ES-I3 (cell line): ENCODE results near the gene DNAJC6.
"Not testable (repeated sequence)": the region's sequence is repeated elsewhere in the genome, so short reads cannot be mapped to it uniquely, and the experiment has no call there.

Source experiments
- H3K36me3 ChIP-seq: 2 replicates; pipeline ENCODE4 v1.6.1; 2013; ENCODE audit warnings: mild to moderate bottlenecking, low read length, control low read depth, moderate library complexity; ENCODE audit not compliant: insufficient read depth
- H3K4me1 ChIP-seq: 2 replicates; pipeline ENCODE4 v1.6.1; 2013; ENCODE audit warnings: mild to moderate bottlenecking, control low read depth, low read length; ENCODE audit not compliant: insufficient read depth
- H3K9ac ChIP-seq: 2 replicates; pipeline ENCODE4 v1.6.1; 2013; ENCODE audit warnings: low read depth, mild to moderate bottlenecking, low read length, moderate library complexity
- H3K9me3 ChIP-seq: 2 replicates; pipeline ENCODE4 v1.6.1; 2013; ENCODE audit warnings: mild to moderate bottlenecking, low read length, moderate library complexity; ENCODE audit not compliant: control insufficient read depth, insufficient read depth

Gene DNAJC6

GRCh38 chr1:65445837-65446236, 136.5 kb downstream of the DNAJC6 start:
- Histone ChIP-seq H3K36me3 (no peaks in the 10 kb centered on the region), H3K9ac (no peak overlapping the region), H3K4me1 (peaks cover 3% of the 10 kb centered on the region; the same call in 1 of the 2 replicates), H3K9me3 (0 out of 2 replicates have a peak, but pooled peaks cover 3% of the 10 kb centered on the region)

- Histone ChIP-seq H3K9ac (no peak overlapping the region), H3K36me3 (no peaks in the 10 kb centered on the region), H3K4me1 (no peaks in the 10 kb centered on the region), H3K9me3 (no peaks in the 10 kb centered on the region)
Measured at GRCh38 chr1:65449214-65449823, 140.0 kb downstream of the DNAJC6 start.

GRCh38 chr1:65455678-65456077, 146.3 kb downstream of the DNAJC6 start:
- H3K9ac ChIP-seq, H3K36me3 ChIP-seq, H3K9me3 ChIP-seq, H3K4me1 ChIP-seq: not testable (repeated sequence)

- no peaks in the 10 kb centered on the region for H3K9me3 ChIP-seq
- H3K4me1 ChIP-seq, result no peaks in the 10 kb centered on the region; the same call in 1 of the 2 replicates
Measured at GRCh38 chr1:65456481-65456880, 147.1 kb downstream of the DNAJC6 start.

GRCh38 chr1:65457868-65458267, 148.5 kb downstream of the DNAJC6 start:
- H3K4me1 ChIP-seq, result no peaks in the 10 kb centered on the region; the same call in 1 of the 2 replicates
- no peak overlapping the region for H3K9ac ChIP-seq
- no peaks in the 10 kb centered on the region for H3K9me3 ChIP-seq
- no peaks in the 10 kb centered on the region for H3K36me3 ChIP-seq

More at GRCh38 chr1:65456481-65456880, 147.1 kb downstream of the DNAJC6 start:
- Histone ChIP-seq H3K36me3 (no peaks in the 10 kb centered on the region), H3K9ac (no peak overlapping the region)

GRCh38 chr1:65458730-65459396, 149.5 kb downstream of the DNAJC6 start:
- no peaks in the 10 kb centered on the region for H3K9me3 ChIP-seq
- no peaks in the 10 kb centered on the region for H3K36me3 ChIP-seq
- H3K9ac ChIP-seq, result no peak overlapping the region
- no peaks in the 10 kb centered on the region; the same call in 1 of the 2 replicates for H3K4me1 ChIP-seq

GRCh38 chr1:65459397-65459768, 150.0 kb downstream of the DNAJC6 start:
- Histone ChIP-seq H3K4me1 (no peaks in the 10 kb centered on the region; the same call in 1 of the 2 replicates), H3K9ac (no peak overlapping the region), H3K9me3 (no peaks in the 10 kb centered on the region), H3K36me3 (no peaks in the 10 kb centered on the region)
